Prostate gland (tissue), 2 donors: ENCODE results near the gene PTBP3. TPM values are rescaled to one million over a fixed set of nuclear protein-coding genes. Genes with fewer than 3 reads are reported as not detected.
"Not testable (repeated sequence)": the region's sequence is repeated elsewhere in the genome, so short reads cannot be mapped to it uniquely, and the experiment has no call there.

ENCODE experiments used
- DNase-seq: peaks from one replicate; pipeline ENCODE4 v3.0.0-alpha.2; 2019; ENCODE audit warnings: low spot score
- H3K27ac ChIP-seq, 2 donors: fragments of 200-600 bp; sonication (generic); 2 replicates each; pipeline ENCODE4 v1.5.1; 2017 to 2019
- H3K27me3 ChIP-seq: fragments of 200-600 bp; sonication (generic); replicated peaks from 2 replicates; pipeline ENCODE4 v1.5.1; 2019; ENCODE audit not compliant: insufficient read depth
- H3K36me3 ChIP-seq, 2 donors: fragments of 200-600 bp; sonication (generic); 1 replicate in 1 of 2; 2 replicates in 1 of 2; pipeline versions ENCODE4 v1.5.1 to v1.8.1; 2017 to 2019
- H3K4me1 ChIP-seq: fragments of 200-600 bp; sonication (generic); replicated peaks from 2 replicates; pipeline ENCODE4 v1.5.1; 2019
- H3K4me3 ChIP-seq, 2 donors: fragments of 200-600 bp; sonication (generic); 2 replicates each; pipeline ENCODE4 v1.5.1; 2017 to 2019
- H3K9me3 ChIP-seq: fragments of 200-600 bp; sonication (generic); 2 replicates; pipeline ENCODE4 v1.5.1; 2017
- POLR2A ChIP-seq: fragments of 450-650 bp; IDR thresholded peaks from one replicate; pipeline ENCODE4 v1.6.1; 2016; ENCODE audit warnings: antibody characterized with exemption, mild to moderate bottlenecking
- POLR2AphosphoS5 ChIP-seq: sonication (generic); formaldehyde crosslinking; IDR thresholded peaks from one replicate; pipeline ENCODE4 v1.6.1; 2017; ENCODE audit warnings: antibody characterized with exemption
- WGBS: methylation state at CpG from one replicate; pipeline ENCODE4 v1.1.5; 2018; 5-methylcytosine and 5-hydroxymethylcytosine counted together
- intact Hi-C: fragments of 100-400 bp; cut with DNase I; formaldehyde crosslinking; loops from one replicate; pipeline ENCODE4 v1.14.2; 2022
- total RNA-seq, 2 donors: library from RNA; depleted of rRNA; stranded (reverse); fragments of >200 nt; gene quantifications; one replicate each; pipeline ENCODE4 v1.1.0, GENCODE V29; 2016
- TF ChIP-seq, protein P1 (sequence below), 4 experiments: fragments of 200-600 bp in 2 of 4; fragments of 450-650 bp in 2 of 4; sonication (generic) in 2 of 4; IDR thresholded peaks; 1 replicate in 3 of 4; 2 replicates in 1 of 4; pipeline ENCODE4 v1.5.1; 2016 to 2019; ENCODE audit warnings: antibody characterized with exemption in 4 of 4, mild to moderate bottlenecking in 2 of 4, moderate library complexity in 2 of 4

The PTBP3 gene
- total RNA-seq, 2 donors from 2014 or later = 56.6 to 140 TPM

DNA sequence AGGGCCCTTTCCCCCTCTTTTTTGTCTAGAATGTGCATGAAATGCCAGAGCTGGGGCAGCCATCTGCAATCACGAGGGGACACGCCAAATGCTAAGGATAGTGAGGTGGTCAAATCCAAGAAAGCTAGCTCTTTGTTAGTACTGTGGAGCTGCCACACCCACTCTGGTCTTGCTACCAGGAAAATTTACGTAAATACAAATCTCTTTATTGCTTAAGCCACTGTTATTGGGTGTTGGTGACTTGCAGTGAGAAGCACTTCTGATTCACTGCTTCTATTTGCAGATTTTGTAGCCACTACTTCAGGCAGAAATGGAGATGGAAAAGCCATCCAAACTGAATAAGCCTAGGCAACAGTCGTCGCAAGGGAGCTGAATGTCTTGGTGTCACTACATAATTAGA, 132.7 kb downstream of the PTBP3 start:
- intact Hi-C loops = no loop called here
- WGBS = 85% methylated on average over 5 of the region's 5 CpGs
- no peaks in the 10 kb centered on the region for H3K9me3 ChIP-seq
- no peaks in the 10 kb centered on the region for H3K4me1 ChIP-seq
- H3K27me3 ChIP-seq = no peaks in the 10 kb centered on the region
- DNase-seq = no peak
- TF ChIP-seq POLR2A (no peak), POLR2AphosphoS5 (no peak)
- TF ChIP-seq, protein P1, sequence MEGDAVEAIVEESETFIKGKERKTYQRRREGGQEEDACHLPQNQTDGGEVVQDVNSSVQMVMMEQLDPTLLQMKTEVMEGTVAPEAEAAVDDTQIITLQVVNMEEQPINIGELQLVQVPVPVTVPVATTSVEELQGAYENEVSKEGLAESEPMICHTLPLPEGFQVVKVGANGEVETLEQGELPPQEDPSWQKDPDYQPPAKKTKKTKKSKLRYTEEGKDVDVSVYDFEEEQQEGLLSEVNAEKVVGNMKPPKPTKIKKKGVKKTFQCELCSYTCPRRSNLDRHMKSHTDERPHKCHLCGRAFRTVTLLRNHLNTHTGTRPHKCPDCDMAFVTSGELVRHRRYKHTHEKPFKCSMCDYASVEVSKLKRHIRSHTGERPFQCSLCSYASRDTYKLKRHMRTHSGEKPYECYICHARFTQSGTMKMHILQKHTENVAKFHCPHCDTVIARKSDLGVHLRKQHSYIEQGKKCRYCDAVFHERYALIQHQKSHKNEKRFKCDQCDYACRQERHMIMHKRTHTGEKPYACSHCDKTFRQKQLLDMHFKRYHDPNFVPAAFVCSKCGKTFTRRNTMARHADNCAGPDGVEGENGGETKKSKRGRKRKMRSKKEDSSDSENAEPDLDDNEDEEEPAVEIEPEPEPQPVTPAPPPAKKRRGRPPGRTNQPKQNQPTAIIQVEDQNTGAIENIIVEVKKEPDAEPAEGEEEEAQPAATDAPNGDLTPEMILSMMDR (IDR thresholded peaks at IDR 0.05) = no peak
- no peak overlapping the region for H3K4me3 ChIP-seq
- H3K36me3 ChIP-seq = no peaks in the 10 kb centered on the region
- H3K27ac ChIP-seq = no peak overlapping the region

DNA sequence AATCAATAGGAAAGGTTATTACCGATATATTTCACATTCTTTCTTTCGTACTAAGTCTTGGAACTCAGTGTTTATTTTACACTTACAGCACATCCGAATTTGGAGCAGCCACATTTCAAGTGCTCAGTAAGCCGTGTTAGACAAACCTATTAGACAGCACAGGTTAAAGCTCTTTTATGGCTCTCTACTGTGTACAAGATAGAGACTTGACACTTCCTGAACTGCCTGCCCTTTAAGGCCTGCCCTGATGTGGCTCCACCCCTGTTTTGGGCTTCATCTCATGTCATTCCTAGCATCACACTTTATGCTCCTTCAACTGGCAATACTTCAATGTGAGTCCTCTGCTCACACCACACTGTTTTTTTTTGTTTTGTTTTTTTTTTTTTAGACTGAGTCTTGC, 134.8 kb downstream of the PTBP3 start:
- no peak overlapping the region for H3K27ac ChIP-seq
- H3K9me3 ChIP-seq = no peaks in the 10 kb centered on the region
- WGBS = 38% methylated on average over 4 of the region's 4 CpGs
- intact Hi-C loops = no loop called here
- H3K27me3 ChIP-seq = no peaks in the 10 kb centered on the region
- H3K36me3 ChIP-seq = no peaks in the 10 kb centered on the region
- no peak for DNase-seq
- no peak overlapping the region for H3K4me3 ChIP-seq
- TF ChIP-seq POLR2A = no peak
- H3K4me1 ChIP-seq = no peaks in the 10 kb centered on the region

DNA sequence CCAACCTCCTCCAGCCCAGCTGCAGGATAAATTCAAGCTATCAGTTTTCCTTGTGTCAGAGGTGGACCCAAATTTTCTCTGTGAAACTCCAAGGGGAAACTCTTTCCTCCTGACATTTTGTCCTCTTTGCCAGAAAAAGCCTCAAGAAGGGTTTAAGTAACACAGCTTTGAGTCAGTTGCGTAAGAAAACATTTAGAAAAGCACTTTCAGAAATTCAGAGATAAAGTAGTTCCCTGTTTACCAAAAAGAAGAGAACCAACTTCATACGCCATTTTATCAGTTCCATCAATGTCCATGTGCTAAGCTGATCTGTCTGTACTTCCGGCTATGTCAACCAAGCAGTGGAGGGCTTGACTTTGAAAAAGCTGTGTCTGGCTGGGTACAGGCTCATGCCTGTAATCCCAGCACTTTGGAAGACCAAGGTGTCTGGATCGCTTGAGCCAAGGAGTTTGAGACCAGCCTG, 138.4 kb downstream of the PTBP3 start:
- intact Hi-C loops = no loop called here
- TF ChIP-seq, protein P1 (IDR thresholded peaks at IDR 0.05) = no peak
- TF ChIP-seq POLR2AphosphoS5 (no peak), POLR2A (no peak)
- H3K27ac ChIP-seq = peak overlapping the region in 1 of 2 donors; percentile 63
- WGBS = 55% methylated on average over 4 of the region's 4 CpGs
- no peaks in the 10 kb centered on the region for H3K4me1 ChIP-seq
- no peak overlapping the region for H3K4me3 ChIP-seq
- H3K9me3 ChIP-seq = no peaks in the 10 kb centered on the region
- no peaks in the 10 kb centered on the region for H3K27me3 ChIP-seq
- no peaks in the 10 kb centered on the region for H3K36me3 ChIP-seq
- no peak for DNase-seq

DNA sequence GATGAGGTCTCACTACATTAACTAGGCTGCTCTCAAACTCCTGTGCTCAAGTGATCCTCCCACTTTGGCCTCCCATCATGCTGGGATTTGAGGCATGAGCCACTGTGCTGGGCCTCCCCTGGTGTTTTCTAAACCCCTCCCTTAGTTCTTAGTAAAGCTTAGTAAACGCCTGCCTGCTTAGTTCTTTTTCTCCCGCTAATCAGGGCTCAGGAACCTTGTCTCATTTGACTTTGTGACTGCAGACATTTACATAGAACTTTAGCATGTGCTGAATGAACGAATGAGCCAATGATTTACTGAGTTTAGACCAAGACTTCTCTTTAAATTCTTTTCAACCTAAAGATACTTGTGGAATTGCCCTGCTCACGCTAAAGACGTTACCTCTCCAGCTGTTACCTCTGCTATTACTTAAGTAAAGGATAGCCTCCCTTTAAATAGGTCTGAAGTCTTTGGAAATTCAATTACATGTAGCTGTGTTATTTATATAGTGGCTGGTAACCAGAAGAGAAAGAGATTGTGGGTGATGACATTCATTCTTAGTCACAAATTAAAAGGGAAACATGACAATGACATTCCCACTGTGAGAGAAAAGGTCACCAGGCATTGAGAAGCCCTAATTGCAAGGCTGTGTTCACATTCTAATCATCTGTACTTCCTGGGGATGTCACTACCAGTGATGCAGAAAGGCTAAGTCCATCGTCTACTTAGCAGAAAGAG, 139.7 kb downstream of the PTBP3 start:
- Histone ChIP-seq H3K27ac (peak overlapping the region in 1 of 2 donors; percentile 37), H3K4me3 (no peak overlapping the region), H3K27me3 (no peaks in the 10 kb centered on the region), H3K4me1 (no peaks in the 10 kb centered on the region), H3K36me3 (no peaks in the 10 kb centered on the region), H3K9me3 (no peaks in the 10 kb centered on the region)
- intact Hi-C loops = no loop called here
- DNase-seq = no peak
- TF ChIP-seq, protein P1 (IDR thresholded peaks at IDR 0.05) = no peak
- TF ChIP-seq POLR2AphosphoS5 = no peak
- no peak for TF ChIP-seq POLR2A
- WGBS = 81% methylated on average over 6 of the region's 6 CpGs

DNA sequence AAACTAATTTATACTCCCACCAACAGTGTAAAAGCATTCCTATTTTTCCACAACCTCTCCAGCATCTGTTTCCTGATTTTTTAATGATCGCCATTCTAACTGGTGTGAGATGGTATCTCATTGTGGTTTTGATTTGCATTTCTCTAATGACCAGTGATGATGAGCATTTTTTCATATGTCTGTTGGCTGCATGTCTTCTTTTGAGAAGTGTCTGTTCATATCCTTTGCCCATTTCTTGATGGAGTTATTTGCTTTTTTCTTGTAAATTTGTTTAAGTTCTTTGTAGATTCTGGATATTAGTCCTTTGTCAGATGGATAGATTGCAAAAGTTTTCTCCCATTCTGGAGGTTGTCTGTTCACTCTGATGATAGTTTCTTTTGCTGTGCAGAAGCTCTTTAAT, 143.1 kb downstream of the PTBP3 start:
- H3K4me1 ChIP-seq, H3K36me3 ChIP-seq, DNase-seq, intact Hi-C loops, H3K27ac ChIP-seq, H3K9me3 ChIP-seq, H3K27me3 ChIP-seq, H3K4me3 ChIP-seq: not testable (repeated sequence)
- 100% methylated on average over 1 of the region's 1 CpG for WGBS

DNA sequence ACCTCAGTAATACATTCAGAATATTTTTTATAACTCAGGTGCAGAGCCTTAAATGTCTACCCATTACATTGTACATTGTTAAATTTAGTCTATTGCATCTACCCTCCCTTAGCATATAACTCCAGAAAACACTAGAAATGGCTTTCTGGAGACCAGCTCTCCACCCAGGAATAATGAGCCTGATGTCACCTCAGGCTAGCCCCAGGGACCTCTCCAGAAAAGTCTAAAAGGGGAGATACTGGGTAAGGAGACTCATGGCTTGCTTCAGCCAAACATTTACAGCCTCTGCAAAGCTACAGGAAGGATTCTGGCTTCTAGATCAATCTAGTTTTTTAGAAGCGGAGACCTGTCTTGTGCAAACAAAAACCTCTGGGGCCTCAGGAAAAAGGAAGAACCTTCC, 144.5 kb downstream of the PTBP3 start:
- no peaks in the 10 kb centered on the region for H3K9me3 ChIP-seq
- no peaks in the 10 kb centered on the region for H3K36me3 ChIP-seq
- DNase-seq = no peak
- intact Hi-C loops = no loop called here
- no peak overlapping the region for H3K4me3 ChIP-seq
- TF ChIP-seq POLR2A (no peak), POLR2AphosphoS5 (no peak)
- TF ChIP-seq, protein P1 (IDR thresholded peaks at IDR 0.05) = no peak
- no peaks in the 10 kb centered on the region for H3K4me1 ChIP-seq
- H3K27me3 ChIP-seq = no peaks in the 10 kb centered on the region
- H3K27ac ChIP-seq = no peak overlapping the region
- WGBS = 48% methylated on average over 1 of the region's 1 CpG
